Mucosa of gallbladder (tissue), 1 donor: ENCODE measurements around the gene SOD1. TPM values are rescaled to one million over a fixed set of nuclear protein-coding genes. Genes with fewer than 3 reads are reported as not detected.
A peak's percentile ranks its signal among the peaks of the same experiment; 100 is the strongest.
"Not testable (repeated sequence)": the region's sequence is repeated elsewhere in the genome, so short reads cannot be mapped to it uniquely, and the experiment has no call there.

Experiments
- DNase-seq: peaks from one replicate; pipeline ENCODE4 v3.0.0-alpha.2; 2020; ENCODE audit warnings: low spot score
- total RNA-seq: library from RNA; stranded (reverse); gene quantifications from one replicate; pipeline ENCODE4 v1.2.1, GENCODE V29; 2021
- donor health status: DM: no; HTN: no; CAD: no.

SOD1 gene
- total RNA-seq, 1 donor from 2014 or later = 344 TPM

GRCh38 chr21:31654821-31655580 is 4.5 kb upstream of the SOD1 start:
- DNase-seq = not testable (repeated sequence)

GRCh38 chr21:31656199-31657095 is 3.0 kb upstream of the SOD1 start:
- DNase-seq = no peak

GRCh38 chr21:31658053-31658452 is 1.4 kb upstream of the SOD1 start:
- DNase-seq = peak; percentile 65

GRCh38 chr21:31659286-31659535 is 282 bp upstream of the SOD1 start:
- no peak for DNase-seq

GRCh38 chr21:31660259-31660565 is 719 bp downstream of the SOD1 start:
- DNase-seq = no peak

- no peak for DNase-seq
Measured at GRCh38 chr21:31660591-31660990, 1.1 kb downstream of the SOD1 start.

- DNase-seq = no peak
Measured at GRCh38 chr21:31663584-31664249, 4.2 kb downstream of the SOD1 start.

GRCh38 chr21:31665397-31665796 is 5.9 kb downstream of the SOD1 start:
- DNase-seq = no peak

GRCh38 chr21:31665869-31666268 is 6.4 kb downstream of the SOD1 start:
- not testable (repeated sequence) for DNase-seq

GRCh38 chr21:31666445-31667010 is 7.0 kb downstream of the SOD1 start:
- no peak for DNase-seq

- no peak for DNase-seq
Measured at GRCh38 chr21:31667132-31667531, 7.6 kb downstream of the SOD1 start.

GRCh38 chr21:31667639-31668038 is 8.1 kb downstream of the SOD1 start:
- no peak for DNase-seq

- no peak for DNase-seq
Measured at GRCh38 chr21:31668651-31669491, 9.4 kb downstream of the SOD1 start.

- no peak for DNase-seq
Measured at GRCh38 chr21:31670070-31670469, 10.6 kb downstream of the SOD1 start.

- DNase-seq = no peak
Measured at GRCh38 chr21:31671146-31671716, 11.7 kb downstream of the SOD1 start.

GRCh38 chr21:31671931-31672330 is 12.4 kb downstream of the SOD1 start:
- no peak for DNase-seq

GRCh38 chr21:31673321-31673912 is 13.9 kb downstream of the SOD1 start:
- DNase-seq = no peak

- no peak for DNase-seq
Measured at GRCh38 chr21:31675318-31675717, 15.8 kb downstream of the SOD1 start.

GRCh38 chr21:31675960-31676359 is 16.5 kb downstream of the SOD1 start:
- DNase-seq = no peak

GRCh38 chr21:31677047-31677446 is 17.6 kb downstream of the SOD1 start:
- DNase-seq = no peak

GRCh38 chr21:31678478-31678877 is 19.0 kb downstream of the SOD1 start:
- DNase-seq = no peak
